CD8-positive, alpha-beta memory T cell (primary cell): ENCODE results near the gene LACC1. TPM values are rescaled to one million over a fixed set of nuclear protein-coding genes. Genes with fewer than 3 reads are reported as not detected.
A peak's percentile ranks its signal among the peaks of the same experiment; 100 is the strongest.

ENCODE experiments used
- CTCF ChIA-PET: fragments of 350-600 bp; sonication (Branson Sonifier 250); formaldehyde crosslinking; loops from one replicate; lab custom pipeline; 2021; ENCODE audit warnings: antibody characterized with exemption; lab: Charles Lee
- POLR2A ChIA-PET: fragments of 350-600 bp; sonication (Branson Sonifier 250); formaldehyde crosslinking; loops from one replicate; lab custom pipeline; 2021; ENCODE audit warnings: antibody characterized with exemption; lab: Charles Lee
- DNase-seq, 5 donors: peaks; one replicate each; pipeline versions ENCODE4 v3.0.0 to v3.0.0-alpha.2; 2020 to 2022; ENCODE audit warnings: mixed read lengths in 1 of 5
- H3K27ac ChIP-seq: one replicate; pipeline ENCODE4 v1.7.0; 2013; ENCODE audit warnings: low read depth, mild to moderate bottlenecking, low read length, moderate library complexity
- H3K27me3 ChIP-seq: 2 replicates; pipeline ENCODE4 v1.7.0; 2013; ENCODE audit warnings: low read length, mild to moderate bottlenecking; ENCODE audit not compliant: insufficient read depth, poor library complexity, severe bottlenecking
- H3K36me3 ChIP-seq: 2 replicates; pipeline ENCODE4 v1.7.0; 2013; ENCODE audit warnings: mild to moderate bottlenecking, low read length, moderate library complexity; ENCODE audit not compliant: insufficient read depth
- H3K4me1 ChIP-seq: 2 replicates; pipeline ENCODE4 v1.7.0; 2013; ENCODE audit warnings: mild to moderate bottlenecking, low read length, moderate library complexity; ENCODE audit not compliant: insufficient read depth
- H3K4me3 ChIP-seq: 2 replicates; pipeline ENCODE4 v1.7.0; 2013; ENCODE audit warnings: mild to moderate bottlenecking, low read length
- H3K9me3 ChIP-seq: 2 replicates; pipeline ENCODE4 v1.7.0; 2013; ENCODE audit warnings: mild to moderate bottlenecking, low read length
- H3K27ac Mint-ChIP-seq, 8 donors: one replicate each; pipeline ENCODE4 v1.8.0; 2020 to 2021; ENCODE audit warnings: mixed read lengths in 8 of 8, mild to moderate bottlenecking in 6 of 8, inconsistent platforms in 3 of 8, moderate library complexity in 3 of 8
- H3K27me3 Mint-ChIP-seq, 2 donors: one replicate each; pipeline ENCODE4 v1.8.0; 2020 to 2021; ENCODE audit warnings: mixed read lengths in 2 of 2, mild to moderate bottlenecking in 1 of 2, moderate library complexity in 1 of 2
- H3K36me3 Mint-ChIP-seq, 3 donors: one replicate each; pipeline ENCODE4 v1.8.0; 2020 to 2021; ENCODE audit warnings: mixed read lengths in 3 of 3, inconsistent platforms in 1 of 3, mild to moderate bottlenecking in 1 of 3
- H3K4me1 Mint-ChIP-seq, 3 donors: one replicate each; pipeline ENCODE4 v1.8.0; 2020 to 2021; ENCODE audit warnings: mixed read lengths in 3 of 3, inconsistent platforms in 1 of 3, mild to moderate bottlenecking in 1 of 3
- H3K4me3 Mint-ChIP-seq, 7 donors: one replicate each; pipeline ENCODE4 v1.8.0; 2020 to 2021; ENCODE audit warnings: mixed read lengths in 7 of 7, mild to moderate bottlenecking in 6 of 7, moderate library complexity in 4 of 7, inconsistent platforms in 2 of 7
- H3K9me3 Mint-ChIP-seq, 5 donors: one replicate each; pipeline ENCODE4 v1.8.0; 2020 to 2022; ENCODE audit warnings: mixed read lengths in 5 of 5, mild to moderate bottlenecking in 3 of 5, moderate library complexity in 2 of 5, inconsistent platforms in 1 of 5
- polyA plus RNA-seq: library from polyadenylated mRNA; unstranded; fragments of 300-500 nt; fragmentation: Illumina TruSeq; gene quantifications from one replicate; pipeline ENCODE4 v1.2.3, GENCODE V29; 2021
- total RNA-seq, 2 experiments: library from RNA; stranded (reverse); gene quantifications; one replicate each; pipeline ENCODE4 v1.2.3, GENCODE V29; 2021

The LACC1 gene
- total and polyA plus RNA-seq, 3 experiments from 2014 or later = 1.7 to 7.0 (median 4.6) TPM

- H3K4me3 ChIP-seq = no peak overlapping the region
- ChIA-PET CTCF (no interaction called here), POLR2A (interaction anchor here (0.7 kb wide), 1 partner anchor 1401 kb away, joined by 3 read pairs; no protein-coding TSS in a partner anchor)
- no peaks in the 10 kb centered on the region for H3K9me3 Mint-ChIP-seq
- H3K27ac Mint-ChIP-seq = no peak overlapping the region
- no peak for DNase-seq
- H3K27ac ChIP-seq = no peak overlapping the region
- H3K4me1 Mint-ChIP-seq = no peaks in the 10 kb centered on the region
- H3K9me3 ChIP-seq = no peaks in the 10 kb centered on the region
- no peaks in the 10 kb centered on the region for H3K36me3 ChIP-seq
- H3K4me1 ChIP-seq = no peaks in the 10 kb centered on the region
- peaks cover 0 to 4% of the 10 kb centered on the region in 2 donors for H3K27me3 Mint-ChIP-seq
- no peak overlapping the region for H3K4me3 Mint-ChIP-seq
- peaks cover 0 to 5% (median 0%) of the 10 kb centered on the region in 3 donors for H3K36me3 Mint-ChIP-seq
- H3K27me3 ChIP-seq = no peaks in the 10 kb centered on the region
Observed at GRCh38 chr13:43894438-43894837, 14.7 kb downstream of the LACC1 start.

GRCh38 chr13:43895940-43896339, 16.2 kb downstream of the LACC1 start:
- Mint-ChIP-seq H3K9me3 (no peaks in the 10 kb centered on the region), H3K36me3 (peaks cover 0 to 3% (median 0%) of the 10 kb centered on the region in 3 donors)

GRCh38 chr13:43905435-43906031, 25.8 kb downstream of the LACC1 start:
- peaks cover 5 to 35% of the 10 kb centered on the region in 2 donors for H3K27me3 Mint-ChIP-seq
- no peak overlapping the region for H3K27ac ChIP-seq
- H3K4me1 ChIP-seq = no peaks in the 10 kb centered on the region
- H3K4me3 Mint-ChIP-seq = no peak overlapping the region
- ChIA-PET POLR2A (interaction anchor here (0.6 kb wide), 1 partner anchor 10 kb away, joined by 4 read pairs; no protein-coding TSS in a partner anchor), CTCF (interaction anchor here (0.6 to 2.3 kb wide), 7 partner anchors 10 to 575 kb away, joined by 3 to 17 read pairs (median 3); no protein-coding TSS in a partner anchor)
- no peaks in the 10 kb centered on the region for H3K36me3 Mint-ChIP-seq
- H3K9me3 Mint-ChIP-seq = no peaks in the 10 kb centered on the region
- H3K4me1 Mint-ChIP-seq = peaks cover 1 to 5% (median 4%) of the 10 kb centered on the region in 3 donors
- H3K27me3 ChIP-seq = peaks cover 5% of the 10 kb centered on the region
- H3K36me3 ChIP-seq = no peaks in the 10 kb centered on the region
- no peak overlapping the region for H3K4me3 ChIP-seq
- peak in 2 of 5 donors; percentile 31 to 46 for DNase-seq
- H3K27ac Mint-ChIP-seq = no peak overlapping the region
- H3K9me3 ChIP-seq = no peaks in the 10 kb centered on the region

More at GRCh38 chr13:43895940-43896339, 16.2 kb downstream of the LACC1 start:
- Histone ChIP-seq H3K9me3 (no peaks in the 10 kb centered on the region), H3K27me3 (no peaks in the 10 kb centered on the region), H3K4me3 (no peak overlapping the region), H3K27ac (no peak overlapping the region), H3K4me1 (no peaks in the 10 kb centered on the region), H3K36me3 (no peaks in the 10 kb centered on the region)
- no peak for DNase-seq
- ChIA-PET CTCF (no interaction called here), POLR2A (no interaction called here)
- no peak overlapping the region for H3K27ac Mint-ChIP-seq
- H3K4me1 Mint-ChIP-seq = no peaks in the 10 kb centered on the region
- H3K4me3 Mint-ChIP-seq = no peak overlapping the region
- H3K27me3 Mint-ChIP-seq = peaks cover 0 to 4% of the 10 kb centered on the region in 2 donors

- no peak overlapping the region for H3K4me3 Mint-ChIP-seq
- Histone ChIP-seq H3K36me3 (no peaks in the 10 kb centered on the region), H3K27me3 (peaks cover 5% of the 10 kb centered on the region), H3K9me3 (no peaks in the 10 kb centered on the region), H3K27ac (no peak overlapping the region), H3K4me3 (no peak overlapping the region), H3K4me1 (no peaks in the 10 kb centered on the region)
- H3K27ac Mint-ChIP-seq = no peak overlapping the region
- H3K4me1 Mint-ChIP-seq = peaks cover 1 to 5% (median 4%) of the 10 kb centered on the region in 3 donors
- H3K27me3 Mint-ChIP-seq = peaks cover 2 to 39% of the 10 kb centered on the region in 2 donors
- POLR2A ChIA-PET = no interaction called here
- no peaks in the 10 kb centered on the region for H3K9me3 Mint-ChIP-seq
- CTCF ChIA-PET = interaction anchor here (0.6 to 4.3 kb wide), 12 partner anchors 9 to 720 kb away, joined by 3 to 21 read pairs (median 4); partner anchors contain the start of genes CCDC122 and LACC1
- no peaks in the 10 kb centered on the region for H3K36me3 Mint-ChIP-seq
- DNase-seq = peak in 1 of 5 donors; percentile 16
Observed at GRCh38 chr13:43908156-43909126, 28.7 kb downstream of the LACC1 start.

GRCh38 chr13:43910856-43911255, 31.2 kb downstream of the LACC1 start:
- Histone ChIP-seq H3K27ac (no peak overlapping the region), H3K4me1 (no peaks in the 10 kb centered on the region), H3K9me3 (no peaks in the 10 kb centered on the region), H3K27me3 (peaks cover 5% of the 10 kb centered on the region), H3K36me3 (no peaks in the 10 kb centered on the region), H3K4me3 (no peak overlapping the region)
- ChIA-PET POLR2A (no interaction called here), CTCF (interaction anchor here (1.5 to 4.3 kb wide), 2 partner anchors 526 to 528 kb away, joined by 3 to 21 read pairs; no protein-coding TSS in a partner anchor)
- Mint-ChIP-seq H3K27me3 (peaks cover 2 to 31% of the 10 kb centered on the region in 2 donors), H3K27ac (no peak overlapping the region), H3K36me3 (no peaks in the 10 kb centered on the region), H3K9me3 (no peaks in the 10 kb centered on the region), H3K4me3 (no peak overlapping the region), H3K4me1 (peaks cover 1 to 5% (median 4%) of the 10 kb centered on the region in 3 donors)
- no peak for DNase-seq

- H3K27me3 ChIP-seq = peaks cover 5% of the 10 kb centered on the region
- ChIA-PET CTCF (interaction anchor here (0.7 to 4.3 kb wide), 3 partner anchors 525 to 1238 kb away, joined by 3 to 21 read pairs (median 4); no protein-coding TSS in a partner anchor), POLR2A (no interaction called here)
- no peaks in the 10 kb centered on the region for H3K4me1 ChIP-seq
- H3K27ac ChIP-seq = no peak overlapping the region
- no peaks in the 10 kb centered on the region for H3K9me3 Mint-ChIP-seq
- peaks cover 1 to 5% (median 4%) of the 10 kb centered on the region in 3 donors for H3K4me1 Mint-ChIP-seq
- H3K36me3 Mint-ChIP-seq = no peaks in the 10 kb centered on the region
- no peak overlapping the region for H3K27ac Mint-ChIP-seq
- no peaks in the 10 kb centered on the region for H3K36me3 ChIP-seq
- no peaks in the 10 kb centered on the region for H3K9me3 ChIP-seq
- H3K27me3 Mint-ChIP-seq = peaks cover 2 to 31% of the 10 kb centered on the region in 2 donors
- no peak overlapping the region for H3K4me3 Mint-ChIP-seq
- no peak for DNase-seq
- H3K4me3 ChIP-seq = no peak overlapping the region
Observed at GRCh38 chr13:43911278-43911677, 31.6 kb downstream of the LACC1 start.

- no peaks in the 10 kb centered on the region for H3K9me3 ChIP-seq
- DNase-seq = no peak
- Mint-ChIP-seq H3K27ac (no peak overlapping the region), H3K9me3 (no peaks in the 10 kb centered on the region), H3K4me1 (peaks cover 1 to 5% (median 4%) of the 10 kb centered on the region in 3 donors), H3K36me3 (no peaks in the 10 kb centered on the region), H3K4me3 (no peak overlapping the region), H3K27me3 (peaks cover 2 to 25% of the 10 kb centered on the region in 2 donors)
- CTCF ChIA-PET = interaction anchor here (0.7 to 1.5 kb wide), 2 partner anchors 527 to 1237 kb away, joined by 3 to 4 read pairs; no protein-coding TSS in a partner anchor
- H3K27ac ChIP-seq = no peak overlapping the region
- peaks cover 5% of the 10 kb centered on the region for H3K27me3 ChIP-seq
- POLR2A ChIA-PET = no interaction called here
- no peak overlapping the region for H3K4me3 ChIP-seq
- no peaks in the 10 kb centered on the region for H3K36me3 ChIP-seq
- H3K4me1 ChIP-seq = no peaks in the 10 kb centered on the region
Observed at GRCh38 chr13:43911871-43912270, 32.2 kb downstream of the LACC1 start.
